Keratinocyte (primary cell): ENCODE results near the gene TIMM22.
A peak's percentile ranks its signal among the peaks of the same experiment; 100 is the strongest.

Experiments used
- CTCF ChIP-seq, 3 experiments: IDR thresholded peaks in 1 of 3; conservative IDR thresholded peaks in 1 of 3; optimal IDR thresholded peaks in 1 of 3; 2 replicates in 2 of 3; 3 replicates in 1 of 3; pipeline versions ENCODE3 to v1.5.1; 2011; ENCODE audit warnings: low read length in 3 of 3, mild to moderate bottlenecking in 3 of 3, moderate library complexity in 2 of 3, control low read depth in 1 of 3, inconsistent platforms in 1 of 3; ENCODE audit not compliant: insufficient read depth in 2 of 3; ENCODE audit errors: extremely low read depth in 1 of 3
- EZH2 ChIP-seq: IDR thresholded peaks from one replicate; pipeline ENCODE4 v1.6.1; 2012; ENCODE audit warnings: inconsistent platforms, mild to moderate bottlenecking, low read length, moderate library complexity

DNA sequence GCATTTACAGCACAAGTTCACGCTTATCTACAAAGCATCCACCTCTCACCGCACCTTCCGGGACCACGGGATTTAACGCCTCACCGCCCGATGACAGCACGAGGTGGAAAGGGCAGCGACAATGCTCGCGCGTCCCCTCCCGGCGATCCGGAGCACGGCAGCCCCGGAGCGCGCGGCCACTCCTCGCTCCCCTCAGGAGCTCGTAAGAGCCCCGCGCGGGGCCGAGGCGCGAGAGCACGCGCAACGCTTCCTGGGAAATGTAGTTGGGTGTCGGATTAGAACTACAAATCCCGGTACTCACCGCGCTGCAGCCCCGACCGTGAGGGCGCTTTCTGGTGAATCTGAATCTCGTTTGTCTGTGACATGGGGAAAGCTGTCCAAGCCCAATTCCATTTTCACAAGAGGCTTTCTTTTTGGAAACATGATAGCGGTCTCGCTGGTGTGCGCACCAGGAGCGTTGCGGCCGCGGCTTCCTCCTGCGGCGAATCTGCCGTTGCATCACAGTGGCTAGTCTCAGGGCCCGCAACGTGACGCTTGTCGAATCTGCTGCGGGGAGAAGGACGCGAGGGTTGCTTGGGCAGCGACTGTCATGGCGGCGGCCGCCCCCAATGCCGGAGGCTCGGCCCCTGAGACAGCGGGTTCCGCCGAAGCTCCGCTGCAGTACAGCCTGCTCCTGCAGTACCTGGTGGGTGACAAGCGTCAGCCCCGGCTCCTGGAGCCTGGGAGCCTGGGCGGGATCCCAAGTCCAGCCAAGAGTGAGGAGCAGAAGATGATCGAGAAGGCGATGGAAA, at the start of gene TIMM22:
- TF ChIP-seq CTCF (optimal IDR thresholded peaks at IDR 0.05 in 1 of 3, IDR thresholded peaks at IDR 0.05 in 1 of 3, conservative IDR thresholded peaks at IDR 0.05 in 1 of 3; ENCODE audit: extremely low read depth in 1 of 3, insufficient read depth in 2 of 3, low read length in 3 of 3): peak; percentile 94 to 96 (median 94)
- no peak for TF ChIP-seq EZH2
